MM.1S (cell line): Measurements from ENCODE around the gene RASAL2.

Experiments used
- DNase-seq: peaks from one replicate; pipeline ENCODE4 v3.0.0-alpha.2; 2015
- H2AFZ ChIP-seq: fragments of 300-600 bp; sonication (generic); 2 replicates; pipeline ENCODE4 v1.6.0; 2016; ENCODE audit warnings: antibody characterized with exemption, low read length
- H3F3A ChIP-seq: fragments of 300-600 bp; sonication (generic); 2 replicates; pipeline ENCODE4 v1.6.1; 2016; ENCODE audit warnings: mild to moderate bottlenecking, antibody characterized with exemption, low read length, moderate library complexity, mixed read lengths; ENCODE audit not compliant: insufficient read depth
- H3K27ac ChIP-seq: fragments of 300-600 bp; sonication (generic); 2 replicates; pipeline ENCODE4 v1.5.1; 2016; ENCODE audit warnings: mild to moderate bottlenecking, low read length
- H3K27me3 ChIP-seq: fragments of 300-600 bp; sonication (generic); replicated peaks from 2 replicates; pipeline ENCODE4 v1.6.0; 2016; ENCODE audit warnings: low read length; ENCODE audit not compliant: insufficient read depth
- H3K36me3 ChIP-seq: fragments of 300-600 bp; sonication (generic); replicated peaks from 2 replicates; pipeline ENCODE4 v1.6.1; 2016; ENCODE audit warnings: mild to moderate bottlenecking, low read length, mixed read lengths; ENCODE audit not compliant: insufficient read depth
- H3K4me1 ChIP-seq: fragments of 300-600 bp; sonication (generic); 2 replicates; pipeline ENCODE4 v1.6.1; 2016; ENCODE audit warnings: low read length, mixed read lengths
- H3K4me2 ChIP-seq: fragments of 300-600 bp; sonication (generic); 2 replicates; pipeline ENCODE4 v1.6.0; 2016; ENCODE audit warnings: low read depth, low read length
- H3K4me3 ChIP-seq: fragments of 300-600 bp; sonication (generic); 2 replicates; pipeline ENCODE4 v1.5.1; 2016; ENCODE audit warnings: low read length, mixed read lengths
- H3K79me2 ChIP-seq: fragments of 300-600 bp; sonication (generic); 2 replicates; pipeline ENCODE4 v1.6.1; 2016; ENCODE audit warnings: mixed run types, low read length, mixed read lengths
- H3K9ac ChIP-seq: fragments of 300-600 bp; sonication (generic); 2 replicates; pipeline ENCODE4 v1.6.1; 2016; ENCODE audit warnings: low read length, mixed read lengths
- H3K9me2 ChIP-seq: fragments of 300-600 bp; sonication (generic); replicated peaks from 2 replicates; pipeline ENCODE4 v1.6.1; 2016; ENCODE audit warnings: mild to moderate bottlenecking, low read length, mixed read lengths; ENCODE audit not compliant: insufficient read depth
- H3K9me3 ChIP-seq: fragments of 300-600 bp; sonication (generic); replicated peaks from 2 replicates; pipeline ENCODE4 v1.6.1; 2016; ENCODE audit warnings: mild to moderate bottlenecking, low read length, mixed read lengths; ENCODE audit not compliant: insufficient read depth
- H4K20me1 ChIP-seq: fragments of 300-600 bp; sonication (generic); 2 replicates; pipeline ENCODE4 v1.6.1; 2016; ENCODE audit warnings: mild to moderate bottlenecking, low read length, moderate library complexity, mixed read lengths; ENCODE audit not compliant: insufficient read depth
- EZH2 ChIP-seq: fragments of 300-600 bp; sonication (generic); optimal IDR thresholded peaks from 2 replicates; pipeline ENCODE3; 2017; ENCODE audit warnings: low read depth, mild to moderate bottlenecking, antibody characterized with exemption, low read length, mixed read lengths
- EZH2phosphoT487 ChIP-seq: fragments of 300-600 bp; sonication (generic); IDR thresholded peaks from 2 replicates; pipeline ENCODE4 v1.6.1; 2018; ENCODE audit warnings: antibody characterized with exemption, low read length
- TF ChIP-seq, protein P1 (sequence below): fragments of 300-600 bp; sonication (generic); IDR thresholded peaks from 2 replicates; pipeline ENCODE4 v1.5.1; 2016; ENCODE audit warnings: antibody characterized with exemption, low read length, mixed read lengths

RASAL2 gene

DNA sequence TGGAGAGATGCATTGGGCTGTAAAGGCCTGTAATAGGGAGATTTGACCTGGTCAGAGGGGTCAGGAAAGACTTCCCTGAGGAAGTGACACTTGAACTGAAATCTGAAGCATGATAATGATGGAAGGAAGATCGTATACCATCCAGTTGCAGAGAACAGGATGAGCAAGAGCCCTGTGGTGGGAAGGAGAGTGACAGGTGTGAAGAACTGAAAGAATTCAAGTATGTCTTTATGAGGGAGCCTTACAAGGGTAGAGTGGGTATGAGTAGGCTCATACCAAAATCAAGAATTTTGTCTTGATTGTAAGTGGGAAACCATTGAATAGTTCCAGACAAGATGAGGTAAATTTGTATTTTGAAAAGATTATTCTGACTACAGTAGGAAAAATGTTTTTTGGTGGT is 129.4 kb downstream of the RASAL2 start:
- DNase-seq: no peak
- Histone ChIP-seq H3K4me3 (no peak overlapping the region), H4K20me1 (no peaks in the 10 kb centered on the region), H3F3A (no peaks in the 10 kb centered on the region), H3K36me3 (no peaks in the 10 kb centered on the region), H3K9ac (no peak overlapping the region), H3K9me2 (no peaks in the 10 kb centered on the region), H3K4me2 (no peak overlapping the region), H2AFZ (no peak overlapping the region), H3K9me3 (no peaks in the 10 kb centered on the region), H3K4me1 (no peaks in the 10 kb centered on the region), H3K79me2 (no peaks in the 10 kb centered on the region), H3K27ac (no peak overlapping the region), H3K27me3 (no peaks in the 10 kb centered on the region)
- no peak for TF ChIP-seq EZH2phosphoT487
- TF ChIP-seq EZH2: no peak
- TF ChIP-seq, protein P1, sequence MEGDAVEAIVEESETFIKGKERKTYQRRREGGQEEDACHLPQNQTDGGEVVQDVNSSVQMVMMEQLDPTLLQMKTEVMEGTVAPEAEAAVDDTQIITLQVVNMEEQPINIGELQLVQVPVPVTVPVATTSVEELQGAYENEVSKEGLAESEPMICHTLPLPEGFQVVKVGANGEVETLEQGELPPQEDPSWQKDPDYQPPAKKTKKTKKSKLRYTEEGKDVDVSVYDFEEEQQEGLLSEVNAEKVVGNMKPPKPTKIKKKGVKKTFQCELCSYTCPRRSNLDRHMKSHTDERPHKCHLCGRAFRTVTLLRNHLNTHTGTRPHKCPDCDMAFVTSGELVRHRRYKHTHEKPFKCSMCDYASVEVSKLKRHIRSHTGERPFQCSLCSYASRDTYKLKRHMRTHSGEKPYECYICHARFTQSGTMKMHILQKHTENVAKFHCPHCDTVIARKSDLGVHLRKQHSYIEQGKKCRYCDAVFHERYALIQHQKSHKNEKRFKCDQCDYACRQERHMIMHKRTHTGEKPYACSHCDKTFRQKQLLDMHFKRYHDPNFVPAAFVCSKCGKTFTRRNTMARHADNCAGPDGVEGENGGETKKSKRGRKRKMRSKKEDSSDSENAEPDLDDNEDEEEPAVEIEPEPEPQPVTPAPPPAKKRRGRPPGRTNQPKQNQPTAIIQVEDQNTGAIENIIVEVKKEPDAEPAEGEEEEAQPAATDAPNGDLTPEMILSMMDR: no peak

DNA sequence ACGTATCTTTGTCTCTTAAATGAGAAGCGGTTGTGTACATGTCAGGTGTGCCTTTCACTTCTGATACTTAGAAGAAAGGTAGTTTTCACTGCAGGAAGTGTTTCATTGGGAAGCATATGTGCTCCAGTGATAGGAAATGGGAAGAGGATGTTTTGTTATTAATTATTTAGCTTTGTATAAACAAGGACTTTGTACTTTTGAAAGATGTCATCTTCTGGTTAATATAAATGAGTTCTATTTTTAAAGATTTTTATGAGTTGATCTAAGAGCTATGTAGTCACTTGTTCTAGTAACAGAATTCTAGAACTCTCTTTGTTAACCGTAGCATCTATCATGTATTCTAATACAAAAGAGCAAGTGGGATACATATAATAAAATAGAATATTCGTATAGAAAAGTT is 130.5 kb downstream of the RASAL2 start:
- no peak overlapping the region for H3K4me3 ChIP-seq
- H3K4me2 ChIP-seq: no peak overlapping the region
- no peak overlapping the region for H3K27ac ChIP-seq
- H3K9me3 ChIP-seq: no peaks in the 10 kb centered on the region
- H3K4me1 ChIP-seq: no peaks in the 10 kb centered on the region
- no peaks in the 10 kb centered on the region for H4K20me1 ChIP-seq
- no peak for DNase-seq
- H3K36me3 ChIP-seq: no peaks in the 10 kb centered on the region
- H3K79me2 ChIP-seq: no peaks in the 10 kb centered on the region
- TF ChIP-seq EZH2 (no peak), EZH2phosphoT487 (no peak)
- TF ChIP-seq, protein P1: no peak
- H3F3A ChIP-seq: no peaks in the 10 kb centered on the region
- H2AFZ ChIP-seq: no peak overlapping the region
- H3K9me2 ChIP-seq: no peaks in the 10 kb centered on the region
- no peaks in the 10 kb centered on the region for H3K27me3 ChIP-seq
- no peak overlapping the region for H3K9ac ChIP-seq

DNA sequence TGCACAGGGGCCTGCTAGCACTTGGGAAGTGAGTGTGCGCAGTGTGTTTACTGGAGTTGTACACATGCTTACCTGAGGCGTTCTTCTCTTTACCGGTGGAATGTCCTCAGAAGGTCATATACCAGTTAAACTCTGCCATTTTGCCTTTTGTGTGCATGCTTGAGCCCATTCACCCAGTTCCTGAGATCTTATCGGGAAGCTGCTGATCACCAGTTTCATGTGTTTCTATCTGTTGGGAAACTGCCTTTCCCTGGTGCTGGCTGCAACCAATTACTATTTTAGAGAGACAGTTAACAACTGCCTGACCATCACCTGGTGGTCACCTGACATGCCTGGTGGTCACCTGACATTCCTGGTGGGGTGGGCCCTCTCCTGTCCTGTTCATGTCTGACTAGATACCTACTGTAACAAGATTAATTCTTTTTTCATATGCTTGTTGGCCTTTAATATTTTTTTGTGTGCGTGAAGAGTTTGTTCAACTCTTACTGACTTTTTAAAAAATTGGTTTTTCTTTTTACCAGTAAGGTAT is 137.0 kb downstream of the RASAL2 start:
- TF ChIP-seq, protein P1: no peak
- TF ChIP-seq EZH2phosphoT487: no peak
- TF ChIP-seq EZH2: no peak
- no peak overlapping the region for H3K4me3 ChIP-seq
- no peak overlapping the region for H2AFZ ChIP-seq
- H3K9me2 ChIP-seq: no peaks in the 10 kb centered on the region
- H4K20me1 ChIP-seq: no peaks in the 10 kb centered on the region
- H3K4me2 ChIP-seq: no peak overlapping the region
- H3K36me3 ChIP-seq: no peaks in the 10 kb centered on the region
- H3K79me2 ChIP-seq: no peaks in the 10 kb centered on the region
- no peaks in the 10 kb centered on the region for H3F3A ChIP-seq
- H3K27me3 ChIP-seq: no peaks in the 10 kb centered on the region
- H3K27ac ChIP-seq: no peak overlapping the region
- DNase-seq: no peak
- no peaks in the 10 kb centered on the region for H3K4me1 ChIP-seq
- no peak overlapping the region for H3K9ac ChIP-seq
- H3K9me3 ChIP-seq: no peaks in the 10 kb centered on the region
